GM12872 (cell line): Measurements from ENCODE around the gene TTLL1.

ENCODE experiments used
- CTCF ChIP-seq: IDR thresholded peaks from 3 replicates; pipeline ENCODE4 v1.5.1; 2011; ENCODE audit warnings: low read depth, mild to moderate bottlenecking, low read length, moderate library complexity; ENCODE audit not compliant: insufficient read depth

The TTLL1 gene

DNA sequence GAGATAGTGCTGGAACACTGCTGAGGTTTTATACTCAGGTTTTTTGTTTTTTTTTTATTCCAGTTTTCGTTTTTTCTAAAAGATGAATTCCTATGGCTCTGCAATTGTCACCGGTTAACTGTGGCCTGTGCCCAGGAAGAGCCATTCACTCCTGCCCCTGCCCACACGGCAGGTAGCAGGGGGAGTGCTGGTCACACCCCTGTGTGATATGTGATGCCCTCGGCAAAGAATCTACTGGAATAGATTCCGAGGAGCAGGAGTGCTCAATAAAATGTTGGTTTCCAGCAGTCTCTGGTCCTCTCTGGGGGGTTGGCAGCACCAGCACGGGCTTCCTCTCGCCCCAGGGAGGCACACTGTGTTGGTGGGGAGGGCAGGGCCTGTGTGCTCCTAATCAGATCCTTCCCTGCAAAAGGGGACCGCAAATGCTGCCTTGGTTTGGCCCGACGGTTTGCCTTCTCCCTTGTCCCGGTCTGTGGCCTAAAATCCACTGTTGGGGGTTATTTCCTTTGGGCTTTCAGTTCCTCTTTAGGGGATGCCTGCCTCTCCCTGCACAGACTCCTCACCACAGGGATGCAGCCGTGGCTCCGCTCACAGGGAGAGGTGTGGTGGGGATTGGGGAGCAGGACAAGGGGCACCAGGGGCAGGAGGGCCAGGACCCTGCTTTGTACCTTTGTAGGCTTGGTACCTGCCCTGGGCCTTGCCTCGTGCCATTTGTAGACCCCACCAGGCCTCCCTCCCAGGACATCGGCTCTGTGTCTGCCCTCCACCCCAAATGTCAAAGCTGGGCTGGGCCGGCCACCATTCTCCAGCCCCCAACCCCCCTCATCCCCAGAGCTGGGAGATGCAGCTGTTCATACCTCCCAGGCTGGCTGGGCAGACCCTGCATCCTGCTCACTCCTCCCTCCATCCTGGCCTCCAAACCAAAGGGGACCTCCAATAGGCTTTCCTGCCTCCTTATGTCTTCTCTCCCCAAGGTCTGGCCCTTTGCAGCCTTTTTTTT, 40.5 kb upstream of the TTLL1 start:
- TF ChIP-seq CTCF, result no peak

DNA sequence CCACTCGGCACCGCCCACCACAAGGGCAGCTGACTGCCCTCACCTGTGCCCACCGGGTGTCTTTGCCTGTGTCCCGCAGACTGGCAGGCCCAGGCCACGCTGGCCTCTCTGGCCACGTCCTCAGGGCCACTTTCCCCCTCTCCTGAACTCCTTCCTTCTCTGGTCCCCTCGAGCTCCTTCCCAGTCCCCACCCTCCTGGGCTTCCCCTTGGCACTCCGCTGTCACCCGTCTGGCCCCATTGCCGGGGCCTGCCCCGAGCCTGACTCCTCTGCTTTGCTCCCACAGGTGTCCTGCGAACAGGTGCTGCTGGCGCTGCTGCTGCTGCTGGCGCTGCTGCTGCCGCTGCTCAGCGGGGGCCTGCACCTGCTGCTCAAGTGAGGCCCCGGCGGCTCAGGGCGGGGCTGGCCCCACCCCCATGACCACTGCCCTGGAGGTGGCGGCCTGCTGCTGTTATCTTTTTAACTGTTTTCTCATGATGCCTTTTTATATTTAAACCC, 39.8 kb upstream of the TTLL1 start:
- no peak for TF ChIP-seq CTCF

DNA sequence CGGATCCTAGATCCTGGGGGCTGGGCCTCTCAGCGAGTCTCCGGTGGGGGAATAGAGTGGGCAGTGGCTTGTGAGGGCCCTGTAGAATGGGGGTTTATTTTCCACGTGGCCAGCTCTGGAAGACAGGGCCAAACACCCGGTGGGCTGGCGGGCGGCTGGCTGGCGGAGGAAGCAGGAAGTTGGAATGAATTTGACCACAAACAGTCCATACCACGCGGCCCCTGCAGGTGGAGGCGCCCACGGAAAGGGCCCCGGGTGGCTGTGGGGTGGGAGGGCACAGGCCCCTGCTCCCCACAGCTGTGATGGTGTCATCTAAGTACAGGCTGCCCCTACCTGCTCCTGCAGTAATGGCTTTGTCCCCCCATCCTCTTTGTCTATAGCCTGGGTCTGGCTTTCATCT, 38.9 kb upstream of the TTLL1 start:
- no peak for TF ChIP-seq CTCF

- TF ChIP-seq CTCF, result no peak
Observed at GRCh38 chr22:43127166-43127908, 38.1 kb upstream of the TTLL1 start.

DNA sequence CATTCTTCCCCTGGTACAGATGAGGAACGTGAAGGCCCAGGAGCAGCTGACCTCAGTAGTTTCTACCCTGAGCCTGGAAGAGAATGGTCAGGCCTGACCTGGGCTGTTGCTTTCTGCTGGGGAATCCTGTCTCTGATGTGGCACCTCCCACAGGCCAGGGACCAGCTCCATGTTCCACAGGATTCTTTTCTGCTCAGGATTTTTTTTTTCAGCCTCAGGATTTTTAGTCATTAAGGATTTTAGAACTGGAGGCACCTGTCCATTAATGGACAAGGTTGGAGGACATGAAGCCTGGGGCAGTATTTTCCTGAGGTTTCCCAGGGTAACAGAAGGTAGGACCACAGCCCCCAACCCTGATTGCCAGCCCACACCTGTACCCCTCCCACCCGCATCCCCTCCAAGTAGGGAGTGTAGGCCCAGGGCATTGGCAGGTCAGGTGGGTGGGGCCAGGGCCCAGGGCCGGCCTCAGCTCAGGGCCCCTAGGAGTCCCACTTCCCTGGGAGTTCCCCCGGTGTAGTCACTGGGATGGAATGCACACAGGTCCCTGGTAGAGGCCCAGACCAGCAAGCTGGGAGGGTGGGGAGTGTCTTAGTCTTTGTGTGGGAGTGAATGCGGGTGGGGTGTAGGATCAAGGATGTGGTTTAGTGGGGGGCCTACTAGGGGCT, 37.4 kb upstream of the TTLL1 start:
- TF ChIP-seq CTCF, result no peak

DNA sequence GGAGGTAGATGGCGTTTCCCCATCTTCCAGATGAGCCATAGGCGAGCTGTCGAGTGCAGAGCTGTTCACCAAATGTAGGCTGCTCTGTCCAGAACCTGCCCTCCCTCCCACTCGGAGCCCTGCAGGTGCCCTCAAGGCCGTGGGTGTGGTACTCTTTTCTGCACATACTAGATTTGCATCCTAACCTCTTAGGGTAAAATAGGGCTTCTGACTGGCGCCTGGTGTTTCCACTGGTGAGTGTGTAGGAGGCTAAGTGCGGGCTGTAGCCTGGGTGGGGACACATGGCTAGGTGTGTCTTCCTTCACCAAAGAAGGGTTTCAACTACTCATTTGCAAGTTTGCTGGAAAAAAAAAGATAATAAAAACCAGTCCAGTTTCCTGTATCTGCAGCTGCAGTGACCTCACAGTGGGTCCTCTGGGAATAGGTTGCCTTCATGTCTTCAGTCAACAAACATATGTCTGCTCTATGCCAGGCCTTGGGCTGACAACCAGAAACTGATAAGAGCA, 29.8 kb upstream of the TTLL1 start:
- no peak for TF ChIP-seq CTCF
